Body of pancreas (tissue), 4 donors: ENCODE results near the gene TMEM208. TPM values are rescaled to one million over a fixed set of nuclear protein-coding genes. Genes with fewer than 3 reads are reported as not detected.

Experiments
- ATAC-seq: fragments of 150-250 bp; one replicate; pipeline ENCODE4 v1.9.1; 2016
- DNase-seq, 4 donors: peaks; one replicate each; pipeline ENCODE4 v3.0.0-alpha.2; 2019
- H3K27ac ChIP-seq, 4 donors: fragments of 200-600 bp; sonication (generic); 1 replicate in 3 of 4; 2 replicates in 1 of 4; pipeline versions ENCODE4 v1.5.1 to v1.6.1; 2016 to 2019; ENCODE audit warnings: mild to moderate bottlenecking in 1 of 4, mixed read lengths in 1 of 4, moderate library complexity in 1 of 4
- H3K27me3 ChIP-seq, 2 donors: fragments of 200-600 bp; sonication (generic); one replicate each; pipeline ENCODE4 v1.6.0; 2016; ENCODE audit warnings: mild to moderate bottlenecking in 1 of 2
- H3K36me3 ChIP-seq, 2 donors: fragments of 200-600 bp; sonication (generic); replicated peaks in 1 of 2; 2 replicates each; pipeline ENCODE4 v1.5.1; 2016; ENCODE audit warnings: low read depth in 2 of 2; ENCODE audit not compliant: insufficient read depth in 1 of 2
- H3K4me1 ChIP-seq: fragments of 200-600 bp; sonication (generic); one replicate; pipeline ENCODE4 v1.6.0; 2016
- H3K4me3 ChIP-seq, 2 donors: fragments of 200-600 bp; sonication (generic); 1 replicate in 1 of 2; 2 replicates in 1 of 2; pipeline ENCODE4 v1.5.1; 2016 to 2019
- H3K9me3 ChIP-seq, 3 donors: fragments of 200-600 bp; sonication (generic); 1 replicate in 2 of 3; 2 replicates in 1 of 3; pipeline ENCODE4 v1.5.1; 2016
- CTCF ChIP-seq, 7 experiments: fragments of 450-650 bp in 4 of 7; fragments of 200-600 bp in 3 of 7; sonication (generic) in 3 of 7; IDR thresholded peaks; one replicate each; pipeline ENCODE4 v1.5.1; 2016 to 2019; ENCODE audit warnings: antibody characterized with exemption in 7 of 7
- POLR2A ChIP-seq, 3 donors: fragments of 450-650 bp; IDR thresholded peaks; one replicate each; pipeline ENCODE4 v1.6.1; 2016; ENCODE audit warnings: antibody characterized with exemption in 3 of 3, mild to moderate bottlenecking in 2 of 3
- WGBS, 2 donors: methylation state at CpG; one replicate each; pipeline ENCODE4 v1.1.5; 2017; 5-methylcytosine and 5-hydroxymethylcytosine counted together
- intact Hi-C: fragments of 100-400 bp; cut with DNase I; formaldehyde crosslinking; loops from one replicate; pipeline ENCODE4 v1.15.1; 2023
- total RNA-seq, 2 donors: library from RNA; depleted of rRNA; stranded (reverse); fragments of >200 nt; gene quantifications; one replicate each; pipeline ENCODE4 v1.1.0, GENCODE V29; 2016

TMEM208 gene
- total RNA-seq, 2 donors from 2014 or later, result 35.8 to 48.1 TPM

GRCh38 chr16:67255553-67256221, 28.8 kb downstream of the TMEM208 start:
- TF ChIP-seq CTCF (IDR thresholded peaks at IDR 0.05) (no peak), POLR2A (IDR thresholded peaks at IDR 0.05) (no peak)
- Histone ChIP-seq H3K4me3 (no peak overlapping the region), H3K27ac (no peak overlapping the region), H3K9me3 (no peaks in the 10 kb centered on the region), H3K4me1 (no peaks in the 10 kb centered on the region), H3K27me3 (no peaks in the 10 kb centered on the region), H3K36me3 (no peaks in the 10 kb centered on the region)
- ATAC-seq (no peak), DNase-seq (no peak)
- whole genome bisulfite sequencing, 2 donors, result 87 to 91% methylated on average over 12 to 17 of the region's 17 CpGs
- intact Hi-C loops, result no loop called here

DNA sequence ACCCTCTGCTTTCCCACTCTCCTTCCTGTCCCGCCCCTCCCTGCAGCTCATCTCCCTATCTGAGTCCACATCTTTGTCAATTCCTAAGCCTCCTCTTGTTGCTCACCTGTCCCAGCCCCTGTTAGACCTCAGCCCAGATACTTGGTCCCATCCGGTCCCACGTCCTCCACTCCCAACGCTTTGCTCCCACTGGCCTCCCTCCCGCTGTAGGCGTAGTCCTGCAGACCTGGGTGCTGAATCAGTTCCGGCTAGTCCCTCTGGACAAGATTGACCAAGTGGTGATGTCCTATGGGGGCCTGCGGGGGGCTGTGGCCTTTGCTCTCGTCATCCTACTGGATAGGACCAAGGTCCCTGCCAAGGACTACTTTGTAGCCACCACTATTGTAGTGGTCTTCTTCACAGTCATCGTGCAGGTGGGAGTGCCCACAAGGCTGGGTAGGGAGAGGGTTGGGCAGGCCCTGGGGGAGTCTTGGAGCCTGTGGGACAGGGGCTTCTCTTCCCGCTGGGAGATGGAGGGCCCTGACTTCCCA, 29.8 kb downstream of the TMEM208 start:
- Histone ChIP-seq H3K27ac (no peak overlapping the region), H3K9me3 (no peaks in the 10 kb centered on the region), H3K4me3 (no peak overlapping the region), H3K27me3 (no peaks in the 10 kb centered on the region), H3K4me1 (no peaks in the 10 kb centered on the region), H3K36me3 (no peaks in the 10 kb centered on the region)
- ATAC-seq (no peak), DNase-seq (no peak)
- intact Hi-C loops, result no loop called here
- no peak for TF ChIP-seq CTCF (IDR thresholded peaks at IDR 0.05)
- no peak for TF ChIP-seq POLR2A (IDR thresholded peaks at IDR 0.05)
- 90 to 91% methylated on average over 10 to 11 of the region's 11 CpGs for WGBS, 2 donors

- intact Hi-C loops, result no loop called here
- DNase-seq, result no peak
These were observed 30.7 kb downstream of the TMEM208 start for GRCh38 chr16:67257486-67258160.

DNA sequence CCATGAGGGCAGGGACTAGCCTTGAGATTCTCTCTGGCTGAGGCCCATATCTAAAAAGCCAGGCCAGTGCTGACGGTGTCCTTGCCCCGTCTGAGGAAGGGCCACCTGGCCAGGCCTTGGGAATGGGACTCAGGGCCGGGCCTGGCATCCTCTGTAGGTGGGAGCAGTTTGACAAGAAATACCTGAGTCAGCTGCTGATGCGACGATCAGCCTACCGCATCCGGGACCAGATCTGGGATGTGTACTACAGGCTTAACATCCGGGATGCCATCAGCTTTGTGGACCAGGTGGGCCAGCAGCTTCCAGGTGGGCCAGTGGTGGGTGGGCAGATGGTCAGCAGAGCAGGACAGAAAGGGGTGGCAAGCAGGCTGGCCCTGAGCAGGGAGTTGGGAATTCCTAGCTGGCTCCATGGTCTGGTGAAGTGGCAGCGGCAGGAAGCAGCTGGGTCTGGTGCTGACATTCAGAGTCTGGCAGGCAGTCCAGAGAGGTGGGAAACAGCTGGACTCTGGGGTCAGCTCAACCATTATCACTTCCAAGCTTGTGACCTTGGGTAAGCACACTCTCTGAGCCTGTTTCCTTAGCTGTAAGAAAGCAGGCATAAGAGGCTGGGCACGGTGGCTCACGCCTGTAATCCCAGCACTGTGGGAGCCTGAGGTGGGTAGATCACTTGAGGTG, 31.4 kb downstream of the TMEM208 start:
- no peaks in the 10 kb centered on the region for H3K27me3 ChIP-seq
- DNase-seq (no peak), ATAC-seq (no peak)
- H3K36me3 ChIP-seq, result no peaks in the 10 kb centered on the region
- WGBS, 2 donors, result 25 to 69% methylated on average over 3 to 11 of the region's 11 CpGs
- H3K4me3 ChIP-seq, result no peak overlapping the region
- no peak overlapping the region for H3K27ac ChIP-seq
- no peaks in the 10 kb centered on the region for H3K4me1 ChIP-seq
- no peaks in the 10 kb centered on the region for H3K9me3 ChIP-seq
- intact Hi-C loops, result no loop called here
- TF ChIP-seq POLR2A (IDR thresholded peaks at IDR 0.05) (no peak), CTCF (IDR thresholded peaks at IDR 0.05) (no peak)

More at GRCh38 chr16:67257486-67258160, 30.7 kb downstream of the TMEM208 start:
- TF ChIP-seq CTCF (IDR thresholded peaks at IDR 0.05) (no peak), POLR2A (IDR thresholded peaks at IDR 0.05) (no peak)
- Histone ChIP-seq H3K27ac (no peak overlapping the region), H3K9me3 (no peaks in the 10 kb centered on the region), H3K4me1 (no peaks in the 10 kb centered on the region), H3K36me3 (no peaks in the 10 kb centered on the region), H3K4me3 (no peak overlapping the region), H3K27me3 (no peaks in the 10 kb centered on the region)
- no peak for ATAC-seq
- 74% methylated on average over 2 to 4 of the region's 4 CpGs for WGBS, 2 donors
